Activated naive CD8-positive, alpha-beta T cell treated with anti-CD3 and anti-CD28 coated beads, Interleukin-2, amount 50 U/mL, for 24 hours (primary cell): ENCODE results near the gene KLHL15.
"Not testable (repeated sequence)": the region's sequence is repeated elsewhere in the genome, so short reads cannot be mapped to it uniquely, and the experiment has no call there.

Experiments
- ATAC-seq: fragments of 150-1000 bp; cut with Tn5 transposase; one replicate; pipeline ENCODE4 v1.10.0; 2021
- DNase-seq: peaks from one replicate; pipeline ENCODE4 v3.0.0; 2021
- H3K27ac Mint-ChIP-seq: one replicate; pipeline ENCODE4 v1.8.0; 2021; ENCODE audit warnings: mild to moderate bottlenecking, mixed read lengths
- H3K27me3 Mint-ChIP-seq: one replicate; pipeline ENCODE4 v1.8.0; 2021; ENCODE audit warnings: mixed read lengths
- H3K36me3 Mint-ChIP-seq: one replicate; pipeline ENCODE4 v1.8.0; 2021; ENCODE audit warnings: low read depth, mixed read lengths
- H3K4me1 Mint-ChIP-seq: one replicate; pipeline ENCODE4 v1.8.0; 2021; ENCODE audit warnings: mixed read lengths
- H3K4me3 Mint-ChIP-seq: one replicate; pipeline ENCODE4 v1.8.0; 2021; ENCODE audit warnings: mild to moderate bottlenecking, moderate library complexity, mixed read lengths
- H3K9me3 Mint-ChIP-seq: one replicate; pipeline ENCODE4 v1.8.0; 2021; ENCODE audit warnings: mixed read lengths

KLHL15 gene

DNA sequence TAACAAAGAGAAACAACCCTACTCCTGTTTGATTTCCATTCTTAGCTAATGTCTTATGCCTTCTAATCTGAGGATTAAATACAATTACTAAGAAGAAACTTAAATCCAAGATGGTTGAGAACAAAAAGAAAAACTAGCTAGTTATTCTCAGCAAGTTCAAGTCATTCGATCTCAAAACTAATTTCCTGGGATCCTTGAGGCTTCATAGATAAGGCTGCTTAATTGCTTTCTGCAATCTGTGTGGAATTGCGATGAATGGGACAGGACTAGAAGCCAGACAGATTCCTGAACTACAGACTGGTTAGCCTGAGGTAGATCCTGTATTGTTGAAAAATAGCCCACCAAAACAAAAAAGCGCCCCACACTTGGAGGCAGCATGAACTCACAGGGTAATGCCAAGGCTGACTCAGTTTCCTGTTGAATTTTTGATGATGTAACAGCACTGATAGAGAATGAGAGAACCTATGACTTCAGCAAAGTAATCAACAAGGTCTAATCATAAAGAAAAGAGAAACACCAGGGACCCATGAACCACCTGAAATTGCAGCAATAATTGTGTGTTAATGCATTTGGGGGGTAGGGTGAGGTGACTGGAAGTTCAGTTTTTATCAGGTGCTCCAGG, 33.9 kb downstream of the KLHL15 start:
- DNase-seq (no peak), ATAC-seq (peak; percentile 46)
- Mint-ChIP-seq H3K4me1 (peaks cover 23% of the 10 kb centered on the region), H3K27me3 (no peaks in the 10 kb centered on the region), H3K27ac (peak overlapping the region; percentile 60), H3K9me3 (no peaks in the 10 kb centered on the region), H3K4me3 (no peak overlapping the region), H3K36me3 (peaks cover 38% of the 10 kb centered on the region)

DNA sequence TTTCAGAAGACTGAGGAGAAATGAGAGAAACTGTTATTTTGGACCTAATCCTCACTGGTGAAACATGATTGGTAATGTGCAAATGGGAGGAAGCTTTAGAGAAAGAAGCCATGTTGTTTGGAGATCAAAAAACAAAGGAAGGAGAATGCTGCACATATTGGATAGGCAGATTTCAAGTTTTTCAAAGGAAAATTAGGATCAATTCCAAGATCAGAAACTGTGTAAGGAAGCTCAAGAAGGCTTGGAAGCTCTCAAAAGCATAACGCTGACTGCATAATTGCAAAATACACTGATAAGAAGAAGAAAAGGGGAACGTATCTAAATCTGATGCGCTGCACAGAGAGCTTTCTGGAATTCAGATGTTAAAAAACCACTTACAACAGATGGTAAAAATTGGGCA, 34.6 kb downstream of the KLHL15 start:
- ATAC-seq (no peak), DNase-seq (no peak)
- Mint-ChIP-seq H3K9me3 (no peaks in the 10 kb centered on the region), H3K27me3 (no peaks in the 10 kb centered on the region), H3K36me3 (peaks cover 44% of the 10 kb centered on the region), H3K4me3 (no peak overlapping the region), H3K27ac (peak overlapping the region; percentile 60), H3K4me1 (peaks cover 23% of the 10 kb centered on the region)

DNA sequence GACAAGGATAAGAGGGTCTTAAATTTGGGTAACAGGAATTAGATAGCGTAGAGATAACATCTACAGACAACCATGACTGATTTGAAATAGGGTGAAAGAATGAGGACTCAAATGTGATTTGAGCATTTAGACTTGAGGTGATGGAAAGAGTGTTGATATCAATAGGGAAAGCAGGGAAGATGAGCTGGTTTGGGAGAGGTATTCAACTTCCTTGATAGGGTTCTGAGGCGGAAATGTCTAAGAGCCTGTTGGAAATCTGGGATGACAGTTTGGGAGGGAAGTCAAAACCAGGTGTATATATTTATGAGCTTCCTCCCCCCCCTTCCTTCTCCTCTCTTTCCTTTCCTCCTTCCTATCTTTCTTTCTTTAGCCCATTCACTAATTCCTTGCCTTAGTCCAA, 36.5 kb downstream of the KLHL15 start:
- Mint-ChIP-seq H3K36me3 (peaks cover 45% of the 10 kb centered on the region), H3K9me3 (no peaks in the 10 kb centered on the region), H3K27me3 (no peaks in the 10 kb centered on the region), H3K4me3 (no peak overlapping the region), H3K27ac (no peak overlapping the region), H3K4me1 (peaks cover 27% of the 10 kb centered on the region)
- DNase-seq: no peak
- no peak for ATAC-seq

DNA sequence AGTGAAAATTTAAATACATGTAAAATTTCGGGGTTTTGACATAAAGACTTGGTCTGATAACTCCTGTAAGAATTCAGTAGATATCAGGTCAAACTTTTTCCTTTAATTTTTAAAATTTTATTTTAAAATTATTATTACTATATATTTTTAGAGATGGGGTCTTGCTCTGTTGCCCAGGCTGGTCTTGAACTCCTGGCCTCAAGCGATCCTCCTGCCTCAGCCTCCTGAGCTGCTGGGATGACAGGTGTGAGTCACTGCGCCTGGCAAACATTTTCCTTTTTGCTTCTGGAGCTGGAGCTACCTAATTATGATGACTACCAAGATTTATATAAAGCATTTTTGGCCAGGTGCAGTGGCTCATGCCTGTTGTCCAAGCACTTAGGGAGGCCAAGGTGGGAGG, 37.3 kb downstream of the KLHL15 start:
- Mint-ChIP-seq H3K36me3 (peaks cover 45% of the 10 kb centered on the region), H3K4me1 (peaks cover 27% of the 10 kb centered on the region), H3K9me3 (no peaks in the 10 kb centered on the region), H3K27ac (no peak overlapping the region), H3K4me3 (no peak overlapping the region), H3K27me3 (no peaks in the 10 kb centered on the region)
- ATAC-seq: no peak
- DNase-seq: no peak

DNA sequence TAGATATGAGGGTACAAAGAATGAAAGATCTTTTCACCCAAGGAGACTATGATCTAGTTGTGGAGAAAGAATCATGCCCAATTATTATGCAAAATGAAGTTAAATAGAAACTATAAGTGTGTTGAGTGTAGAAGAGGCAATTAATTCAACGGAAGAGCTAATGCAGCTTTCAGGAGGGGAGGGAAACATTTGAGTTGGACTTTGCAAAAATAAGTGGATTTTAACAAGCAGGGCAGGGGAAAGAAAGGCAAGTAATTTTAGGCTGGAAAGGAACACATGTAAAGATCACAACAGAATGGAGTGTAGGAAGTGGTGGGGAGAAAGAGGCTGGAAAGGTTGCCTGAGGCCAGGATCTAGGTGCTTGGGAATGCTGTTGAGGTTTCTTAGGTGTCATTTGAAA, 44.1 kb downstream of the KLHL15 start:
- Mint-ChIP-seq H3K27me3 (no peaks in the 10 kb centered on the region), H3K4me3 (no peak overlapping the region), H3K4me1 (peaks cover 6% of the 10 kb centered on the region), H3K27ac (no peak overlapping the region), H3K36me3 (peaks cover 20% of the 10 kb centered on the region), H3K9me3 (no peaks in the 10 kb centered on the region)
- DNase-seq (no peak), ATAC-seq (no peak)

- H3K36me3 Mint-ChIP-seq: peaks cover 13% of the 10 kb centered on the region
- H3K9me3 Mint-ChIP-seq: no peaks in the 10 kb centered on the region
- no peaks in the 10 kb centered on the region for H3K27me3 Mint-ChIP-seq
- peaks cover 6% of the 10 kb centered on the region for H3K4me1 Mint-ChIP-seq
- ATAC-seq (no peak), DNase-seq (no peak)
- no peak overlapping the region for H3K4me3 Mint-ChIP-seq
- H3K27ac Mint-ChIP-seq: no peak overlapping the region
These were observed 45.3 kb downstream of the KLHL15 start for GRCh38 chrX:23981711-23982110.

GRCh38 chrX:23981222-23981621, 45.8 kb downstream of the KLHL15 start:
- DNase-seq (no peak), ATAC-seq (no peak)
- H3K4me3 Mint-ChIP-seq: no peak overlapping the region
- no peaks in the 10 kb centered on the region for H3K9me3 Mint-ChIP-seq
- H3K36me3 Mint-ChIP-seq: peaks cover 10% of the 10 kb centered on the region
- H3K4me1 Mint-ChIP-seq: peaks cover 4% of the 10 kb centered on the region
- no peaks in the 10 kb centered on the region for H3K27me3 Mint-ChIP-seq
- no peak overlapping the region for H3K27ac Mint-ChIP-seq

DNA sequence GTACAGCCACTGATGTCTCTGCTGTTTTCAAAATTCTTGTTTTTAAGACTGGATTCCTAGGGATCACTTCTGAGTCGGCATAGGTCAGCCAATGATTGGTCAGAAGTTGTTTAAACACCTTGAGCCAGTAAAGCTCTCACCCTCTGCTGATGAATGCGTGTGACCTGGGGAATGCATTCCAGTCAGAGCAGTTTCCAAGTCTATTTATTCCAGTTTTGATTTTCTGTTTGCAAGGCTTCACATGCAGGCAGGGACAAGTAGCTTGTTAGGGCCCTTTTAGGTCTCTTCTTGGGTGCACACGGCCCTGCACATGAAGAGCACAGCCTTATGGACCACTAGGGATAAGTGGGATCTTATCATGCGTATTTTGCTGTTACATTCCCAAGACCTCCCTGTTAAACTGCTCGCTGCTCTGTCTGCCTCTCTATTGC, 47.0 kb downstream of the KLHL15 start:
- Mint-ChIP-seq H3K27ac (no peak overlapping the region), H3K9me3 (no peaks in the 10 kb centered on the region), H3K36me3 (peaks cover 10% of the 10 kb centered on the region), H3K4me1 (peaks cover 2% of the 10 kb centered on the region), H3K27me3 (no peaks in the 10 kb centered on the region), H3K4me3 (no peak overlapping the region)
- ATAC-seq: no peak
- DNase-seq: no peak

DNA sequence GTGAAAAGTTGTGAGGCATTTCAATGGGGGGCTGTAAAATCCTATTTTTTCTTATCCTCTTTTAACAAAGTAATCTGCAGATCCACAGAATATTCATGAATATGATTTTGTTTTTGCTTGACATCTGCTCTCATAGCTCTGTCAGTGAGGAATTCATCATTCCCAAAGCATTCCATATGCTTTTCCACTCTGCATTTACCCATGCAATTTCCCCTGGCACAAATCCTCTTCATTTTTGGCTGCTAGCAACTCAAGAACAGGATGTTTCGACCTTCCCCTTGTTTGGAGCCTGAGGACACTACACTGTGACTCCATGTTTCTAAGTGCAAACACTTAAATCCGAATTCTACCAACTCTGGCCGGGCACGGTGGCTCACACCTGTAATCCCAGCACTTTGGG, 48.5 kb downstream of the KLHL15 start:
- Mint-ChIP-seq H3K27ac (no peak overlapping the region), H3K36me3 (peaks cover 10% of the 10 kb centered on the region), H3K9me3 (no peaks in the 10 kb centered on the region), H3K4me1 (no peaks in the 10 kb centered on the region), H3K4me3 (no peak overlapping the region), H3K27me3 (no peaks in the 10 kb centered on the region)
- DNase-seq (no peak), ATAC-seq (no peak)

GRCh38 chrX:23965630-23966029, 61.4 kb downstream of the KLHL15 start:
- H3K4me3 Mint-ChIP-seq, H3K4me1 Mint-ChIP-seq, H3K9me3 Mint-ChIP-seq, H3K27me3 Mint-ChIP-seq, H3K36me3 Mint-ChIP-seq, DNase-seq, ATAC-seq, H3K27ac Mint-ChIP-seq: not testable (repeated sequence)

DNA sequence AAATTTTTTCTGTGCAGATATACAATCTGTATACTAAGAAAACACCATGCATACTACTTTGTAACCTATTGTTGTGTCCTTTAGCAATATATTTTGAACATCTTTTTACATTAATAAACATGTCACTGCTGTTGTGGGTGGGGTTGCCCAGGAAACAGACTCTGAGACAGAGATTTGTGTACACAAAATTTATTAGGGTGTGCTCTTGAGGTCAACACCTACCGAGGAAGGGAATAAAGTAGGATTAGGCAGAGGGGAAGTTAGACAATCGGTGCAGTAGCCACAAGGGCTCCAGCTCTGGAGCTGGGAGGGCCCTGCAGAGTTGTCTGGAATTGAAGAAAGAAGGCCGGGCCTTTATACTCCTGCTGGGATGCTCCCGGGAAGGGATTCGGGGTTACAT, 62.8 kb downstream of the KLHL15 start:
- Mint-ChIP-seq H3K4me3 (no peak overlapping the region), H3K27ac (no peak overlapping the region), H3K36me3 (no peaks in the 10 kb centered on the region), H3K4me1 (peaks cover 10% of the 10 kb centered on the region), H3K27me3 (no peaks in the 10 kb centered on the region), H3K9me3 (no peaks in the 10 kb centered on the region)
- DNase-seq (no peak), ATAC-seq (no peak)

- peak overlapping the region; percentile 21 for H3K4me3 Mint-ChIP-seq
- ATAC-seq (peak; percentile 61), DNase-seq (no peak)
- no peaks in the 10 kb centered on the region for H3K9me3 Mint-ChIP-seq
- no peaks in the 10 kb centered on the region for H3K27me3 Mint-ChIP-seq
- peaks cover 13% of the 10 kb centered on the region for H3K4me1 Mint-ChIP-seq
- H3K27ac Mint-ChIP-seq: no peak overlapping the region
- no peaks in the 10 kb centered on the region for H3K36me3 Mint-ChIP-seq
These were observed 67.2 kb downstream of the KLHL15 start for GRCh38 chrX:23959781-23960180.

- Mint-ChIP-seq H3K4me3 (no peak overlapping the region), H3K9me3 (no peaks in the 10 kb centered on the region), H3K27ac (peak overlapping the region; percentile 86), H3K27me3 (no peaks in the 10 kb centered on the region), H3K36me3 (no peaks in the 10 kb centered on the region), H3K4me1 (peaks cover 31% of the 10 kb centered on the region)
- no peak for DNase-seq
- ATAC-seq: no peak
These were observed 72.6 kb downstream of the KLHL15 start for GRCh38 chrX:23954396-23954795.

GRCh38 chrX:23953908-23954269, 73.1 kb downstream of the KLHL15 start:
- DNase-seq: no peak
- peak overlapping the region; percentile 78 for H3K4me3 Mint-ChIP-seq
- ATAC-seq: no peak
- H3K9me3 Mint-ChIP-seq: no peaks in the 10 kb centered on the region
- peak overlapping the region; percentile 86 for H3K27ac Mint-ChIP-seq
- no peaks in the 10 kb centered on the region for H3K36me3 Mint-ChIP-seq
- H3K27me3 Mint-ChIP-seq: no peaks in the 10 kb centered on the region
- peaks cover 29% of the 10 kb centered on the region for H3K4me1 Mint-ChIP-seq

DNA sequence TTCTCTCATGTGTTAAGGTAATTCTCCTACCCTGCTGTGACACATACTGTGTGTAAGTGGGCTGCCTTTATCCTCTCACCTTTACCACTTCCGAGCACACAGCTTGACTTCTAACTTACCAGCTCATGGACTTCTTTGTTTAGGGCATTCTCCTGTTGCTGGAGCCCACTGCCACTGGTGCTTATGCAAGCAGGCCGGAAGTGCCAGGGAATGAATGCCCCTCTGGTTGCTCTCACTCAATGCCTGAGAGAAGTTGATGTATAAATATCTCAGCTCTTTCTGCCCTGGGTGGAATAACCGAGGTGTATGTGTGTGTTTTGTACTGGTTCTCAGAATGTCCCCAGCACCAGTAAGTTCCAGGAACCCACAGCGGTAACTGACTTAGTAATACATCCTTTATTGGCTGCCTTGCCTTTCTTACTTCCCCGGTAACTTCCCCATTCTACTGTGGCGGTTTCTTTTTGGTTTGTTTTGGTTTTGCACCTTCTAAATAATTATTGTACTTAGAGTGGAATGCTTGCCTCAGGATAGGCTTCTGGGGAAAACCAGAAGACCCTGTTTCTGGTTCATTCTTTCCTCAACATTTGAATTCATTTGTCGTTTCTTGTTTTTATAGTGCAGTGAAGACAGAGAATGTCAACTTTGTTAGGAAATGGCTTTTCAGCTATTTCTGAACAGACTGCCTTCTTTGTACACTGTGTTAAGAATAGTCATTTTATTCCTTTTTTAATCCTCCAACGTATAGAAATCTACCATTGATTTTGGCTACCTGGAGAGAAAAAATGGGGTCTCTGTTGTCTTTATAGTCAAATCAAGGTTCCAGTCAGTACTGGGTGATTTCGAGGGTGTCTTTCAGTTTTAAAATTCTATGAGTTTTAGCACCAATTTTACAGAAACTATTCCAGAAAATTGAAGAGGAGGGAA, 73.7 kb downstream of the KLHL15 start:
- Mint-ChIP-seq H3K27me3 (no peaks in the 10 kb centered on the region), H3K27ac (peak overlapping the region; percentile 86), H3K36me3 (no peaks in the 10 kb centered on the region), H3K4me1 (peaks cover 26% of the 10 kb centered on the region), H3K4me3 (peak overlapping the region; percentile 78), H3K9me3 (no peaks in the 10 kb centered on the region)
- DNase-seq (peak; percentile 26), ATAC-seq (peak; percentile 96)
